ENCODE results near the gene SOCS4.

SOCS4 gene

DNA sequence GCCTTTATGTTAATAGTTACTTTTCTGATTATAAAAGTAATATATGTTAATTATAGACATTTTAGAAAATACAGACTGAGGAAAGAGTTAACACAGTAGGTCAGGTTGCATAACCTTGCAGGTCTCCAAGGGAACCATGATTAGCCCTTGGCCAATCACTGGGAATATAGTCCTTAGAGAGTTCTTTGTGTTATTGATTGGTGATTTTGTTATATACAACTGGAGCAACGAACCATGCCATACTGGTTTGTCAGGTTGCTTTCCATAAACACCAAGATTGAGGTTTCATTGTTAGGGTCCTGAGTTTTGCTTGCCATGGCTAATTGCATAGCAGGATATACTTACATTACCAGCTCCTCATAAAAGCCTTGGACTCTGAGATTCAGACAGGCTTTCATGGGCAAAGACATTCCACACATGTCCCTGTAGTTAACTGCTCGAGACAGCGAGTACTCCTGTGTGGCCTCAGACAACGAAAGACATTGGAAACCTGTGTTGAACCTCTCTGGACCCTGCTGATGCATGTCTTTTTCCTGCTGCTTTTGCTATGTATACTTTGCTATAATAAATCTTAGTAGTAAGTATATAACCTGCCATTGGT, 58.1 kb downstream of the SOCS4 start:
- no peak for DNase-seq (ENCODE audit: low spot score)

- DNase-seq (ENCODE audit: low spot score) = no peak
These were observed 59.9 kb downstream of the SOCS4 start for GRCh38 chr14:55086938-55087337.

GRCh38 chr14:55088356-55088755, 61.3 kb downstream of the SOCS4 start:
- no peak for DNase-seq (ENCODE audit: low spot score)

DNA sequence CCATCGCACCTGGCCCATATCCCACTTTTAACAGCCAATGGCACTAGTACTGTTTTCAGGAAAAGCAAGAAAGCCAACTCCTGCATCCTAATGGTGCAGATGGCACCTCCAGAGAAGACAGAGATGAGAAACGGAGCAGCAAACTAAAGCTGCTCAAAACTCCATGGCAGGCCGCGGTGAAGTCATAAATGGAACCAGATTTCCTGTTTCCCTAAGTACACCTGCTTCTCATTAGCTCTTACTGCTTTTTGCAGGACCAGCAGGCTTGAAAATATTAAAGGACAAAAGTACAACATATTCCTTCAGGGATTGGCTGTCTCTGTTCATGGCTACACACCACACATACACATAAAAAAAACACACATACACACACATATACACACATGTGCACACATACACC, 65.3 kb downstream of the SOCS4 start:
- DNase-seq (ENCODE audit: low spot score) = no peak

GRCh38 chr14:55094292-55095157, 67.5 kb downstream of the SOCS4 start:
- DNase-seq (ENCODE audit: low spot score) = no peak

DNA sequence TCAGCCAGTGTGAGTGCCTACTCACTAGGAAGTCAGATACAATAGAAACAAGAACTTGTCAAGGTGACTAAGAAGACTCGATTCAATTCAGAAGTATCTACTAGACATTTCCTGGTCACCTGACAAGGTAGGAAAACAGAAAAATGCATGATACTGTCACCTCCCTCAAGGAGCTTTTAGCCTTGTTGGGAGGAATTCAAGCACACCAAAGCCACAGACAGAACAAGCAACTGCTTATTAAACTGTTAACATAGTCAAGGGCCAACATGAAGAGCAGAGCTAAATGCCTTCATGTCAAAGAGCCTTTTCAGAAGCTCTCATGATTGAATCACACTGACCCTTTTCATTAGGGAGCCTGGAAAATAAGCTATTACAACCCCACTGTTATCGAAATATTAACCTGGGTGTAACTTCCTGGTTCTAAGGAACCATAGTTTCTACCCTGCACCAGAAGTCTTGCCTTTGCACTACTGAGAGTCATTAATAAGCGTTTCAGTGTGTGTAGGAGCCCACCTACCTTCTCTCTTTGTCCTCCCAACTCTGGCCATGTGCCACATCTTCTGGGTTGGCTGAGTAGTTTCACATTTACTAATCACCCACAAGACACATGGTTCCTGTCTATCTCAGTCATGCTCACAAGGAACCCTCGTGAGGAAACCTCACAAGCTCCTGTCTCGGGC, 71.0 kb downstream of the SOCS4 start:
- peak; percentile 52 for DNase-seq (ENCODE audit: low spot score)

- DNase-seq (ENCODE audit: low spot score) = no peak
These were observed 71.5 kb downstream of the SOCS4 start for GRCh38 chr14:55098561-55098898.
